SU-DHL-6 (cell line): ENCODE data around the gene KNDC1.

Experiments used
- CTCF ChIP-seq: fragments of 200-600 bp; sonication (generic); IDR thresholded peaks from one replicate; pipeline ENCODE4 v1.5.1; 2017; ENCODE audit warnings: antibody characterized with exemption, mild to moderate bottlenecking, low read length, moderate library complexity; ENCODE audit not compliant: insufficient read depth, poor library complexity, severe bottlenecking
- EZH2phosphoT487 ChIP-seq: fragments of 200-600 bp; sonication (generic), shearing (Covaris generic); conservative IDR thresholded peaks from 2 replicates; pipeline ENCODE4 v1.6.1; 2018; ENCODE audit warnings: mild to moderate bottlenecking, antibody characterized with exemption, low read length, moderate library complexity, mixed read lengths

GRCh38 chr10:133270773-133271297 lies 110.8 kb downstream of the KNDC1 start:
- TF ChIP-seq CTCF (no peak), EZH2phosphoT487 (no peak)
